Endometrial microvascular endothelial cells (primary cell): ENCODE measurements around the gene FOXF2. TPM values are rescaled to one million over a fixed set of nuclear protein-coding genes. Genes with fewer than 3 reads are reported as not detected.

Experiments used
- in situ Hi-C: cut with HindIII; loops from 2 replicates; pipeline ENCODE4 v1.10.0; 2017; ENCODE audit warnings: low sequenced_read_pairs, low pct_unique_long_range_greater_than_20kb; ENCODE audit errors: inconsistent ontology term
- total RNA-seq: library from RNA; depleted of rRNA; stranded (reverse); fragments of >200 nt; gene quantifications from one replicate; pipeline ENCODE4 v1.2.3, GENCODE V29; 2015; ENCODE audit errors: inconsistent ontology term

Gene FOXF2
- total RNA-seq, 1 donor from 2014 or later, result not detected

DNA sequence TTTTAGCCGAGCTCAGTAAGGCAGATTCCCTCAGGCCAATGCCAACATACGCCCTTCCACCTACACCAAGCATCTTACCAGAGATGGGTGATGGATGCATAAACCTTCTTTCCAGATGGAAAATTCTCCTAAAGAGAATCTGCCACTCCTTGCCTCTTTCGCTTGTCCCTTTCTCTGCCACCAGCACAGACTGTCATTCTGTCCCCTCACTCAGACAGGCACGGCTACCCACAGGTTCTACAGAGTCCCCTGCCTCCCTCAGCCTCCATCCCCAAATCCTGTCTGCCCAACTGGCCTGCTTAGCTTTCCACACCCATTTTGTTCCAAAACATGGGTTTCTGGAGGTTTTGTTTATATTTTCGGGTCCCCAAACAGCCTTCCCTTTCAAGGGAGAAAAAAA, 12.7 kb upstream of the FOXF2 start:
- in situ Hi-C loops, result no loop called here

DNA sequence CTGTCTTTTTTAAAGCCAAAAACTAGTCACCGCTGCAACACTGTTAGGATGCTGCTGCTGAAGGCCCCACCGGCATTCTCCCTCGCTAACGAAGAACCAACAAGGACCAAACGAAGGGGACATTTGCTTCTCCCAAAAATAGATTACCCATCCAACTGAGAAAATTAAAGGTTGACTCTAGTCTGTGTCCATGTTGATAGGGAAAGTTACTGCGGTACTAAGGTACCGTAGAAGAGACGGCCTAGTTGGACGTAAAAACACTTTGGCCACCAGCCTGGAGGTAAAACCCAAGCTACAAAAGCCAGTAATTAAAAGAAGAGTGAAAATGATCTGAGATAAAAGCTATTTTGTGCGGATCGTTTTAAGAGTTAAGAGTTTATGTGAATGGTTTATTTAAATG, 11.8 kb upstream of the FOXF2 start:
- in situ Hi-C loops, result no loop called here

DNA sequence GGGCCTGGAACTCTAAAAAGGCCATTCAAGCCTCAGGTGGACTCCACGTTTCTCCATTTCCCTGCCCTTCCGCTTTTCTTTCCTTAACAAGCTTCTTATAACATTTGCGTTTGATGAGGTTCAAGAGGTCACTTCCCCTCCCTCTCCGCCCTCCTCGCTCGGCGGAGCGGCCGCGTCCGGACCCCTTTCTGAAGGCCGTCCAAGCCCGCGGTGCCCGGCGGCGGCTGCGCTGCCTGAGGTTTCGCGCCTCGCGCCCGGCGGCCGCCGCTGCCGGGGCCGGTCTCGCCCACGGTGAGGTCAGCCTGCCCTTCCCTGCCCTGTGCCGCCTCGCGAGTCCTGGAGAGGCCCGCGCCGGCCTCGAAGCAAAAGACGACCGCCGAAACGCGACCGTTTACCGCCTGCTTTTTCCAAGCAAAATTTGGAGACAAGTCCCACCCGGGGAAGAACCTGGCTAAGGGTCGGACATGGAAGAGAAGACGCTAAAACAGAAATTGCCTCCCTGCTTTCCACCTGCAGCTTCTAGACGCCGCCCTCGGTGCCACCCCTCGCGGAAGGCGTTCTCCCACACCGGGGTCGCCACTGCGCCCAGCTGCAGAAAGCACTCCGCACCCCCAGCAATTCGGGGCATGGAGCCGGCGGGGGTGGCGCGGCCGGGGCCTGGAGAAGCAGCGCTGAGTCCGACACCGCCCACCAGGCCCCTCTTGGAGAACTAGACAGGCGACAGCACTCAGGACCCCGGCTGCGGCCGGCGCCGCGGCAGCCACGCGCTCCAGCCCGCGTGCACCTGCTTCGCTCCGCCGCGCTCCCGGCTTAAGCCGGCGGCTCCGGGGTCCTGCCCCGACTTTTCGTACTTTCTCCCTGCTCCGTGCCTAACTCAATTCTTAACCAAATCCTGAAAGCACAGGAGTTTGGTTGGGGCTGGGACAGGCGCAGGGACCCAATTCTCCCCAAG, 11.0 kb upstream of the FOXF2 start:
- in situ Hi-C loops, result no loop called here

DNA sequence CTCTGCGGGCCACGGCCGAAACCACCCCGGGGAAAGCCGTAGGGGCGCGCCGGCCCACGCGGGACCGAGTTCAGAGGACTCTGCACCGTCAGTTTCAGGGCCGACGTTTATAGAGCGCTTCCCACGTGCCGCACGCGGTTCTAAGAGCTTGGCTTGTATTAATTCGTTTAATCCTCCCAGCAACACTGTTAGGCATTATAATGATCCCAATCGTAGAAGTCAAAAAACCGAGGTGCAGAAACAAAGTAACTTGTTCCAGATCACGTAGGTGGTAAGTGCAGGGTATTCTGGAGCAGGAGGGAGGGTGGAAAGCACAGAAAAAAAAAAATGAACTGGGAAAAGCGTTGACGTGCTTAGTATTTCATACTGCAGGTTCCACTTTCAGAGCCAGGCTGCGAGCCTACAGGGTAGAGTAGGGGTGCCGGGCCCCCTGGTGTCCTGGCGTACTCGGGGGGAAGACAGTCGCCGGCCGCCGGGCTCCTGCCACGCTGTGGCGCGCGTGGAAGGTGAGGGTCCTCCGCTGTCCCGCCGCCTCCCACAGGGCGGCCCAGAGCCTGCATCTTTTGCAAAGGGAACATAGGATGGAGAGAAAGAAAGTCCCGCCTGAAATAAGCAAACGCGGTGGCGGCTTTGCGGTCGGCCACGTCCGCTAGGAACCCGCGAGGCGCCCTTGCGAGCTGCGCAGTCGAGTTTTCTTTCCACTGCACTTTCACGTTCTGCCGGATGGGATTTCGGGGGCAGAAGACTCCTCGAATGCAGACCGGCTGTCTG, 10.2 kb upstream of the FOXF2 start:
- in situ Hi-C loops, result no loop called here

DNA sequence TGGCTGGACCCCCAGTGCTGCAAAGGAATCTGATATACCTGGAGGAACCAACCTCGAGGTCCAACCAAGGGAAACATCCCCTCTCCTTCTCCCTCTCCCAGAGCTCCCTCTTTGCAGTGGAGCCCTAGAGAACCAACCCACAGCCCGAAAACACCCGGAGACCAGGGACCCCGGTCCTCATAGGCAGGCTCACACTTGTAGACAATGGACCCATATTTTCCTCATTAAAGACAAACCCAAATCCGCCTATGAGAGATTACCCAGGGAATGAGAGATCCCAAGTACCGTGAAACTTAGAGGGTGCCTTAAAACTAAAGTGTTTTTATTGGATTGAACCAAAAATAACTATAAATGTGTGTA, 9.6 kb upstream of the FOXF2 start:
- in situ Hi-C loops, result no loop called here

DNA sequence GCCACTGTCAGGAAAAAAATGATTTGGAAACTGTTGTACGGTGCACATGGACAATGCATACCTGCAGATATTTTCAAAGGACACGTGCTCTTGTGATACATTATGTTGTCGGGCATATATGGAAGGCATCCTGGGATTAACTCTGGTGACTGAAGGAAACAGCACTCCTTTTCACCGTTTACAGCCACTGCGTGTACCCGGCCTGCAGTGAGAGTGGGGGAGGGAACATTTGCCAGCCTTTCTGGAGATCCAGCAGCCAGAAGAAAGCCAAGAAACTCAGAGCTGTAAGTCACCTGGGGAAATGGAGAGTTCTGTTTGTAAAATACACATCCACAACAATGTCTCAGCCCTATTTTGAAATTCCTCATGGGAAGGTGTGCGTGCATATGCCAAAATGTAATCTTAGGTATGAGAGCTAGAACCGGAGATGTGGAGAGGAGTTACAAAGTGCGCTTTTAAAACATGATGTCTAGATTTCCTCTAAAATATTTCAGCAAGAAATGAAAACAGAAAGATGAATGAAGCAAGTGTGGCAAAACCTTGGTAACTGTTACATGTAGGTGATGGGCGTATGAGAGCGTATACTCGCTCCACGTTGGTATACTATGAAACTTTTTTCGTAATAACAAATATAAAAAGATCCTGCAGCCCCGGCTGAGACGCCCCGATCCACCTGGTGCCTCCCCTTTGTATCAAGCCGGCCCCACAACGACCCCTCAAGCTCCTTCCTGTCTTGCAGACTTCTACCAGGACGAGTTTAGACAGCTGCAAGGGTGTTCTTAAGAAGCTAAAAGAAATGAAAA, 8.6 kb upstream of the FOXF2 start:
- in situ Hi-C loops, result no loop called here

DNA sequence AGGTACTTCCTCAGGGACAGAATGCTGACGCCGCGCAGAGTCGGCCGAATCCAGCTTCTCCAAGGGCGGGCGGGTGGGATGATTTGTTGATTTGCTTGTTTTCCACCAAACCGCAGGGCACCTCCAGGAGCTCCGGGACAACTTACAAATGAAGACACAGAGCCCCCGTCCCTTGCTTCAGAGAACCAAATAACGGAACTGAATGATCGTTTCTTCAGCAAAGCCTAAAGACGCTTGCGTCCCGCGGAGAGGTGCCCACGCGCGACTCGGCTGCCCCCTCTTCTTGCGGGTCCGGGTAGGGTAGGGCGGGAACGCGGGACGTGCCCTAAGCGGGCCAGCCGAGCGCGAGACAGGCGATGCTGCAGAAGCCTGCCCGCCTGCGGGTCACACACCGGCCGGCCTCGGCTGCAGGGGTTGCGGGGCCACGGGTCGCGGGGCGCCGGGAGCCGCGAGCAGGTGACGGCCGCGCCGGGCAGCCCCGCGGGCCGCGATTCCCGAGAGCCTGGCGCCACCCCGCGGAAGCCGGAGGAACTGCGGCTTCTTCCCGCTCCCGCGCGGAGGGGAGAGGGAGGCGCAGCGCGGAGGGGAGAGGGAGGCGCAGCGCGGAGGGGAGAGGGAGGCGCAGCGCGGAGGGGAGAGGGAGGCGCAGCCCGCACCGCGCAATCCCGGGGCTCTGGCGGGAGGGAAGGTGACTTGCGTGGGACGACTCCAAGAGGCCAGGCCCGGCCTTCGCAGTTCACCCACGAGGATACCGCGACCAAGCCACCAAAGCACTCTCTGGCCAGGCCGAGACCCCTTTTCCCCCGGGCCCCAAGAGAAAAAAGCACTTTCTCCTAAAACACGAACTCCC, 7.7 kb upstream of the FOXF2 start:
- in situ Hi-C loops, result no loop called here

DNA sequence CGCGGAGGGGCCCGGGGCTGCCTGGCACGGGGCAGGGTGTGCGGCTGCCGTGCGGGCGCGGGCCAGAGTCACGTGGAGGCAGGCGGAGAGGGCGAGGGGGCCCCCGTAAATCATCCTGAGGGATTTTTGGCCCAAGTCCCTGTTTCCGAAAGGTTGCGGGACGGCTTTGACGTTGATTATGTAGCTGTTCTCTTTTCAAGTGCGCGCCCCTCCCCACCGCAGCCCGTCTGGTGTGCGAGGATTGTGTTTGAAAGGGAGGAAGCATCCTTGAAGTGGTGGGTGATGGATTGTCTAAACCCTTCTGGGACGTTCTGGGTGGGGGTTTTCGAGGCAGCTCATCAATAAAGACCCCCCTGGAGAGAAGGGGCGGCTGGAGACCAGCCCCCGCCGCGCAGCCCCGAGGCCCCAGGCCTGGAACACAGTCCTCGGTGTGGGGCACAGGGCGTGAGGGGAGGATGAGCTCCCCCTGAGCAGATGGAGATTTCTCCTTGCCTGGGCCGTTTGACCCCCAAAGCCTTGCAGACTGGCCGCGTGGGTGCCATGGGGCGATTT, 7.0 kb upstream of the FOXF2 start:
- in situ Hi-C loops, result no loop called here

DNA sequence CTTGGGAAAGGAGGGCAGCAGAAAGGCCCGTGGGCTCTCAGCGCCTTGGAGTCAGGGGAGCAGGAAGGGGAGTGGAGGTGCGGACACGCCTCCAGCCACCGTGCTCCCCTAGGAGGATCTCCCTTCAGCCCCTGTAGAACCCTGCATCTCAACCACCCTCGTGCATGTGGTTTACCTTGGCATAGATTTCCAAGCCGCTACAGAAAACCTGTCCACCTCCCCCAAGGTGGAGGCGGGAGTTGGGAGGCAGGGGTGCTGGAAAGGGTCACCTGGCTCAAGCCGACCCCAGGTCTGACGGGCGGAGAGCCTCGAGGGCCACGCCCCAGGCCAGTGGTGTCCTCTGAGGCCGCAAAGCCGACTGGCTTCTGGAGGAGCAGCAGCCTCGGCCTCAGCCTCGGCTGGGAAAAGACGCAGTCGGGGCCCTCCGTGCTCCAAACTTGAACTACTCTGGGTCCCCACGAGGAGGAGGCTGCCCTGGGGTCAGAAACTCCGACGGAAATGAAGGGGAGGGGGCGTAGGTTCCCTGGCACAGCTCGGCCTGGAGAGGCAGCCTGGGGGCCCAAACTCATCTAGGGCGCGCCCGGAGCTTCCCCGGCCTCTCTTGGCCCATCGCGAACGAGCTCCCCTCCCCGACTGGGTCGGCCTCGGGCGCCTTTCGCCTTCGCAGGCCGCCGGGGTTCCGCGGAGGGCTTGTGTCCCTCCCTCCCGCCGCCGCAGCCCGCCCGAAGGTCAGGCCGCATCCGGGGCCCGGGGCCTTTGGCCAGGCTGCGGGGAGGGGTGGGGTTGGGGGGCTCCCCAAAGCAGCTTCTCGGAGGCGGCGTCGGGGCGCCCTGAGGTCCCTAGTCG, 6.3 kb upstream of the FOXF2 start:
- in situ Hi-C loops, result no loop called here

DNA sequence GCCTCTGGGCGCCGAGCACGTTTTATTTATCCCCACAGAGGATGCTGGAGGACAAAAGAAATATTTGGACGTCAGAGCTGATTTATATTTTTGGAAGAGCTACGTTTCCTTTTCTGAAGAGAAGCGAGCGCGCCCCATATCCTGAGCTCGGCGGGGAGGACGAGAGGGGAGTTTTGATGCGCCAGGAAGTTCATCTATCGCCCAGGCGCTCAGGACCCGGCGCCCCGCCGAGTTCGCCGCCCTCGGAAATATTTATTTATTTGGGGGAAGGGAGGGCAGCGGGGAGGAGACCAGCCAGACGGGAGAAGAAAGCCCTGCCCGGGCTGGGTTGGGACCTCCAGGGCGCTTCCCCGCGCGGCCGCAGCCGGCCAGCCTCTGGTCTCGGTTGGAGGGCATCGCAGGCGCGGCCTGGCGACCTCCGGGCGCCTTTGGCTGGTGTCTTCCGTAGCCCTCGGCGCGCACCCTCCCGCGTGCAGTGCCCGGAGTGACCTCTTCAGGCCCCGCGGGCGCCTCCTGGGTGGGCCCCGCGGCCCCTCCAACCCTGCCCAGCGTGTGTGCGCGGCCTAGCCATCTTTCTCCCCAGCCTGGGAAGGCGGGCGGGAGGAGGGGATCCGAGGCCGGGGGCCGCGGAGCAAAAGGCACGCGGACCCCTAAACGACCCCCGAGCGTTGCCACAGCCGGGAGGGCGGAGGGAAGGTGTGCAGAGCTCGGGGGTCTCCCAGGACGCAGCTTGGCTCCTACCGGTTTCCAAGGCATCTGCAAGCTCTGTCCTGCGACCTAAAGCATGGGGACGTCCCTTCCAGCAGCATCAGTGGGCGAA, 5.4 kb upstream of the FOXF2 start:
- in situ Hi-C loops, result no loop called here

DNA sequence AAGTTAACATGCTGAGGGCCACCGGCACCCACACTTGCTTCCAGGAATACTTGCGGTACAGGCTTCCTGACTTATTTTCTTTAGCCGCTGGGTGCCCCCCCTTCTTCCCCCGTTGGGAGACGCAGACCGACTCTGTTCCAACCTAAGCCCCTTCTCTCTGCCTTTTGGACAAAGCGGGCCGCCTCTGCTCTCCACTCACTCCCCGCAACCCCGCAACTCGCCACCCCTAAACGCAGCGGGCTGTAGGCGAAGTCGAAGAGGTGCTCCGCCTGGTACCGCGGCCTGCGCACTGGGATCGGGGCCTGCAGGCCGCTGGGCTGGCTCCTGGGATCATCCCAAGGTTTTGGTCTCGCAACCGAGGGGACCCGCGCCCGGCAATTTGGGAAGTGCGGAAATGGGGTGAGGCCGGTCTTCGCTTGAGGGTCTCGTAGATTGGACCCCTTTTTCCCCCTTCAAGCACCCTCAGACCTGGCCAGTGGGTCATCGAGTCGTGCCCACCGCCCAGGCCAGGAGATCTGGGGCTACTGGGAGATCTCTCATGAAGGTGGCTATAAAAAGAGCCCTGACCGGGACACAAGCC, 4.7 kb upstream of the FOXF2 start:
- in situ Hi-C loops, result no loop called here

DNA sequence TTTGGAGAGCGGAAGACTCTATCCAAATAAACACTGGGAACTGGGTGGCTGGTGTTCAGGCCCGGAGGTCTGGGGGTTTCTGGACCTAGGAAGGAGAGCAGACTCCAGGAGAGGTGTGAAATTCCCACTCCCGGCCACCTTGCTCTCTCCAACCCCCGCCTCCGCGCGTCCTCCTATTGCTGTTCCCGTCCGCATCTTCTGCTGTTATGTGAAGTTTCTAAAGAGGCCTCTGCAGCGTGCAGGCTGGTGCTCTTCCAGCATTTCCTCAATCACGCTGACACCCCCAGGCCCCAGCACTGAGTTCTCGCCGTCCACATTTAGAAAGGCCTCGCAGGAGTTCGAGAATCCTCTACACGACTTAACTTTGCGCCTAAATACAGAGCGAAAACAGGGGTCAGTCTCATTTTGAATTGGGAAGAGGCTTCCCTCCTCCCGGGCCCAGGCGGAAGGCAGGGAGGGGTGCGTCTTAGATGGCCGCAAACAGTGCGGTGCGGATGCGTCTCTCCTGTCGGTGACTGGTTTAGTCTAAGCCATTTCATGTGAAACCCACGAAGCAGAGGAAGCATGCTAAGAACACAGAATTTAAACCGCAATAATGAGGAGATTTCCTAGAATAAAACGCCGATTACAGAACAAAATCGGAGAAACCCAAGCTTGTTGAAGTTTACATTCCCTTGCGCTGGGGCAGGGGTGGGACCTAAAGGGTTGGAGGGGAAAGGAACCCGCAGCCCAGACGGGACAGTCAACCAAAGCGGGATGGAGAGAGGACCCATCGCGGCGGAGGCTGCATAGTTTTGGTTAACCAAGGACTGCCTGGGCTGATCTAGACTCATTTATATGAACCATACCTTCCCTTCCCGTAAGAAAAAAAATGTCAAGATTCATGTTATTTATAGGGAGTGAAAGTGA, 4.0 kb upstream of the FOXF2 start:
- in situ Hi-C loops, result no loop called here

DNA sequence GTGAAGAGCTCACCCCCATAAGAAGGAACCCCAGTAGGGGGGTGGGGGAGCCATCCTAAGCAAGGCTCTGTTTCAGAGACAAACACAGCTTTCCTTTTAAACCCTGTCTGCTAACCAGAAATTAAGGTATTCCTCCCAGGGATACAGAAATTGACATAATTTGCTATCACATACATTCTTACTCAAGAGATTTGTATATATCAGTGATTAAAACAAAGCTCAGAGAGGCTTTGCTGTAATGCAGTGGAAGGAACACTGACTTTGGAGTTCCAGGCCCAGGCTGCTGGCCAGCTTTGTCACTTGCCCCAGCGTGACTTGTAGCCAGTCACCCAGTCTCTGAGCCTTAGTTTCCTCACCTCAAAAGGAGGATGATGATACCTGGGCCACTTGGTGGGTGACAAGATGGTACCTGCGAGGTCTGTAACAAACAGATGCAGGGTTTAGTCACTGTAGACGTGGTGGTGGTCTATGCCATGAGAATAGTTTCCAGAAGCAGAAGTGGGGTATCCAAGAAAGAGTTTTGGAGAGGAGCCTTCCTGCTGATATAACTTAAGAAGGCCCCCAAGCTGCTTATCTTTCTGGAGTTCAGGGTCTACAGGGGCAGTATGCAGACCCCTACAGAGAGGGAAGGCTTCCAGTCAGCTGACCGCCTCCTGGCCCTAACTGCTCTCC, 3.2 kb upstream of the FOXF2 start:
- in situ Hi-C loops, result no loop called here

DNA sequence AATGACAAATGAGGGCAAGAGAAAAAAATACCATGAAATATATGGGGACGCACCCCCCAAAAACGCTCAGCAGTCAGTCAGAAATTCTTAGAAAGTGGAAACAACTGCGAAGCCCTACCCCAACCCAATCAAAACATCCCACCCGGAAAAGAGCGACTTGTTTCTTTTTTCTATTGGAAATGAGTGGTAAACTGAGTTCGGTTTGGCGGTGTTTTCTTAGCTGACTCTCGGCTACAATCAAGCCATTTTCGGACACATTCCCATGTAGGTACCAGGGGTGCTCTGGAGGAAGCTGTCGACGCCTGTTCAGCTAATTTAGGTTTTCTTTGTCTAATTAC, 1.9 kb upstream of the FOXF2 start:
- in situ Hi-C loops, result no loop called here
